D341Med (cell line): ENCODE data around the gene ITPK1.

Source experiments
- DNase-seq: peaks from one replicate; pipeline ENCODE4 v3.0.0; 2012; ENCODE audit warnings: low spot score

The ITPK1 gene

GRCh38 chr14:92968291-92969020 is 147.3 kb downstream of the ITPK1 start:
- no peak for DNase-seq

GRCh38 chr14:92967346-92967926 is 148.3 kb downstream of the ITPK1 start:
- no peak for DNase-seq

GRCh38 chr14:92965281-92965680 is 150.4 kb downstream of the ITPK1 start:
- DNase-seq, result no peak

- DNase-seq, result no peak
Observed at GRCh38 chr14:92964124-92965109, 151.3 kb downstream of the ITPK1 start.

GRCh38 chr14:92963301-92964123 is 152.2 kb downstream of the ITPK1 start:
- DNase-seq, result no peak

GRCh38 chr14:92962831-92963095 is 153.0 kb downstream of the ITPK1 start:
- DNase-seq, result no peak

- DNase-seq, result no peak
Observed at GRCh38 chr14:92962031-92962830, 153.5 kb downstream of the ITPK1 start.

GRCh38 chr14:92961567-92961855 is 154.2 kb downstream of the ITPK1 start:
- no peak for DNase-seq

- no peak for DNase-seq
Observed at GRCh38 chr14:92960706-92961566, 154.8 kb downstream of the ITPK1 start.

- DNase-seq, result no peak
Observed at GRCh38 chr14:92959761-92960680, 155.7 kb downstream of the ITPK1 start.

GRCh38 chr14:92959189-92959531 is 156.6 kb downstream of the ITPK1 start:
- peak; percentile 96 for DNase-seq

- no peak for DNase-seq
Observed at GRCh38 chr14:92958373-92959188, 157.1 kb downstream of the ITPK1 start.

- no peak for DNase-seq
Observed at GRCh38 chr14:92956961-92957360, 158.8 kb downstream of the ITPK1 start.

- DNase-seq, result no peak
Observed at GRCh38 chr14:92955381-92955780, 160.3 kb downstream of the ITPK1 start.

GRCh38 chr14:92954933-92955332 is 160.8 kb downstream of the ITPK1 start:
- DNase-seq, result no peak

- DNase-seq, result no peak
Observed at GRCh38 chr14:92953526-92953925, 162.2 kb downstream of the ITPK1 start.

- DNase-seq, result no peak
Observed at GRCh38 chr14:92952481-92953298, 163.0 kb downstream of the ITPK1 start.
